ENCODE data around the gene BEX5.
"Not testable (repeated sequence)": the region's sequence is repeated elsewhere in the genome, so short reads cannot be mapped to it uniquely, and the experiment has no call there.

The BEX5 gene

GRCh38 chrX:102129473-102129872 lies 26.3 kb downstream of the BEX5 start:
- DNase-seq (ENCODE audit: low read depth): peak; percentile 3
- peak; percentile 20 for TF ChIP-seq CTCF (IDR thresholded peaks at IDR 0.05; ENCODE audit: low read length, missing control alignments)
- H3K4me3 ChIP-seq (replicated peaks; ENCODE audit: low read depth, low read length): no peak overlapping the region

GRCh38 chrX:102126863-102127262 lies 28.9 kb downstream of the BEX5 start:
- DNase-seq (ENCODE audit: low read depth): no peak
- TF ChIP-seq CTCF (IDR thresholded peaks at IDR 0.05; ENCODE audit: low read length, missing control alignments): no peak
- H3K4me3 ChIP-seq (replicated peaks; ENCODE audit: low read depth, low read length): no peak overlapping the region

GRCh38 chrX:102126080-102126818 lies 29.5 kb downstream of the BEX5 start:
- H3K4me3 ChIP-seq (replicated peaks; ENCODE audit: low read depth, low read length): not testable (repeated sequence)

GRCh38 chrX:102125436-102125835 lies 30.3 kb downstream of the BEX5 start, which contains the start of gene TCEAL2:
Gene TCEAL2 (plus strand): TSS chrX:102125679. CDS start chrX:102126831, 1,152 bp downstream.
- not testable (repeated sequence) for DNase-seq (ENCODE audit: low read depth); H3K4me3 ChIP-seq (replicated peaks; ENCODE audit: low read depth, low read length)

More at GRCh38 chrX:102126080-102126818, 29.5 kb downstream of the BEX5 start:
- DNase-seq (ENCODE audit: low read depth): not testable (repeated sequence)

GRCh38 chrX:102125014-102125413 lies 30.8 kb downstream of the BEX5 start:
- not testable (repeated sequence) for DNase-seq (ENCODE audit: low read depth); H3K4me3 ChIP-seq (replicated peaks; ENCODE audit: low read depth, low read length)

- no peak for TF ChIP-seq CTCF (IDR thresholded peaks at IDR 0.05; ENCODE audit: low read length, missing control alignments)
Measured at GRCh38 chrX:102115748-102116147, 40.0 kb downstream of the BEX5 start.

GRCh38 chrX:102113367-102113766 lies 42.4 kb downstream of the BEX5 start:
- H3K4me3 ChIP-seq (replicated peaks; ENCODE audit: low read depth, low read length): no peak overlapping the region
- DNase-seq (ENCODE audit: low read depth): no peak
- TF ChIP-seq CTCF (IDR thresholded peaks at IDR 0.05; ENCODE audit: low read length, missing control alignments): no peak

More at GRCh38 chrX:102115748-102116147, 40.0 kb downstream of the BEX5 start:
- DNase-seq (ENCODE audit: low read depth): no peak
- H3K4me3 ChIP-seq (replicated peaks; ENCODE audit: low read depth, low read length): no peak overlapping the region

Data from fibroblast of pulmonary artery (primary cell).